Right lobe of liver (tissue), 6 donors: Measurements from ENCODE around the gene OPCML. TPM values are rescaled to one million over a fixed set of nuclear protein-coding genes. Genes with fewer than 3 reads are reported as not detected.

Source experiments
- ATAC-seq, 4 donors: fragments of 200-7000 bp; cut with Tn5 transposase; one replicate each; pipeline ENCODE4 v1.9.1; 2020; ENCODE audit warnings: mild to moderate bottlenecking in 4 of 4, moderate library complexity in 4 of 4
- DNase-seq, 3 donors: peaks; one replicate each; pipeline ENCODE4 v3.0.0-alpha.2; 2020
- H3K27ac ChIP-seq, 3 donors: fragments of 200-600 bp; one replicate each; pipeline ENCODE4 v1.8.0; 2022
- H3K27me3 ChIP-seq, 2 donors: fragments of 200-600 bp; one replicate each; pipeline ENCODE4 v1.8.0; 2022
- H3K36me3 ChIP-seq, 4 donors: fragments of 200-600 bp; sonication (generic) in 1 of 4; one replicate each; pipeline versions ENCODE4 v1.5.1 to v1.8.0; 2017 to 2022; ENCODE audit warnings: control low read depth in 1 of 4
- H3K4me1 ChIP-seq, 4 donors: fragments of 200-600 bp; sonication (generic) in 1 of 4; one replicate each; pipeline versions ENCODE4 v1.5.1 to v1.8.0; 2017 to 2022; ENCODE audit warnings: control low read depth in 1 of 4
- H3K4me3 ChIP-seq, 3 donors: fragments of 200-600 bp; one replicate each; pipeline ENCODE4 v1.8.0; 2022
- H3K9me3 ChIP-seq, 4 donors: fragments of 200-600 bp; sonication (generic) in 1 of 4; one replicate each; pipeline versions ENCODE4 v1.5.1 to v1.8.0; 2017 to 2022; ENCODE audit warnings: control low read depth in 1 of 4
- POLR2A ChIP-seq: fragments of 450-650 bp; IDR thresholded peaks from one replicate; pipeline ENCODE4 v1.6.1; 2017; ENCODE audit warnings: antibody characterized with exemption, mild to moderate bottlenecking
- WGBS: methylation state at CpG from one replicate; pipeline ENCODE4 v1.1.6; 2018; ENCODE audit warnings: low coverage, low lambda C conversion rate; ENCODE audit not compliant: insufficient coverage; ENCODE audit errors: missing lambda C conversion rate; 5-methylcytosine and 5-hydroxymethylcytosine counted together
- intact Hi-C, 2 donors: fragments of 100-400 bp; cut with DNase I; formaldehyde crosslinking; loops; one replicate each; pipeline versions ENCODE4 v1.11.2 to v1.14.1; 2022
- total RNA-seq, 6 experiments: library from RNA; depleted of rRNA in 2 of 6; stranded (reverse); fragments of >200 nt in 2 of 6; fragmentation: NEBNext Ultra II Directional in 3 of 6; extraction: Animal tissue kit (Norgen Biotek cat#: 25700) in 3 of 6; gene quantifications; one replicate each; pipeline versions ENCODE4 v1.1.0 to v1.2.4, GENCODE V29; 2016 to 2023
- TF ChIP-seq, protein P1 (sequence below), 4 donors: fragments of 200-600 bp in 3 of 4; fragments of 450-650 bp in 1 of 4; IDR thresholded peaks; one replicate each; pipeline versions ENCODE4 v1.5.1 to v1.8.0; 2016 to 2022; ENCODE audit warnings: antibody characterized with exemption in 4 of 4, mild to moderate bottlenecking in 2 of 4
- donor health status: DM: no; HTN: yes; CAD: no.
- donor health status: DM: no; HTN: no; CAD: no.
- donor health status: DM: no; HTN: no; CAD: no.
- donor health status: DM: no; HTN: yes; CAD: no.
- donor health status: DM: no; HTN: yes; CAD: no.

The OPCML gene
- total RNA-seq, 6 experiments from 2014 or later, result 0.11 TPM; not detected in 5

GRCh38 chr11:133386262-133386661 is 146.0 kb downstream of the OPCML start:
- no peak for DNase-seq
- Histone ChIP-seq H3K27me3 (no peaks in the 10 kb centered on the region), H3K36me3 (no peaks in the 10 kb centered on the region), H3K4me1 (no peaks in the 10 kb centered on the region), H3K27ac (no peak overlapping the region), H3K9me3 (no peaks in the 10 kb centered on the region), H3K4me3 (no peak overlapping the region)
- TF ChIP-seq, protein P1, sequence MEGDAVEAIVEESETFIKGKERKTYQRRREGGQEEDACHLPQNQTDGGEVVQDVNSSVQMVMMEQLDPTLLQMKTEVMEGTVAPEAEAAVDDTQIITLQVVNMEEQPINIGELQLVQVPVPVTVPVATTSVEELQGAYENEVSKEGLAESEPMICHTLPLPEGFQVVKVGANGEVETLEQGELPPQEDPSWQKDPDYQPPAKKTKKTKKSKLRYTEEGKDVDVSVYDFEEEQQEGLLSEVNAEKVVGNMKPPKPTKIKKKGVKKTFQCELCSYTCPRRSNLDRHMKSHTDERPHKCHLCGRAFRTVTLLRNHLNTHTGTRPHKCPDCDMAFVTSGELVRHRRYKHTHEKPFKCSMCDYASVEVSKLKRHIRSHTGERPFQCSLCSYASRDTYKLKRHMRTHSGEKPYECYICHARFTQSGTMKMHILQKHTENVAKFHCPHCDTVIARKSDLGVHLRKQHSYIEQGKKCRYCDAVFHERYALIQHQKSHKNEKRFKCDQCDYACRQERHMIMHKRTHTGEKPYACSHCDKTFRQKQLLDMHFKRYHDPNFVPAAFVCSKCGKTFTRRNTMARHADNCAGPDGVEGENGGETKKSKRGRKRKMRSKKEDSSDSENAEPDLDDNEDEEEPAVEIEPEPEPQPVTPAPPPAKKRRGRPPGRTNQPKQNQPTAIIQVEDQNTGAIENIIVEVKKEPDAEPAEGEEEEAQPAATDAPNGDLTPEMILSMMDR (IDR thresholded peaks at IDR 0.05), result no peak
- TF ChIP-seq POLR2A, result no peak
- ATAC-seq, result no peak
- 15% methylated on average over 4 of the region's 4 CpGs for WGBS
- intact Hi-C loops, result no loop called here

GRCh38 chr11:133385781-133386180 is 146.5 kb downstream of the OPCML start:
- Histone ChIP-seq H3K27me3 (no peaks in the 10 kb centered on the region), H3K4me1 (no peaks in the 10 kb centered on the region), H3K36me3 (no peaks in the 10 kb centered on the region), H3K27ac (no peak overlapping the region), H3K4me3 (no peak overlapping the region), H3K9me3 (no peaks in the 10 kb centered on the region)
- intact Hi-C loops, result no loop called here
- no peak for DNase-seq
- WGBS, result 51% methylated on average over 4 of the region's 4 CpGs
- TF ChIP-seq POLR2A, result no peak
- ATAC-seq, result no peak

DNA sequence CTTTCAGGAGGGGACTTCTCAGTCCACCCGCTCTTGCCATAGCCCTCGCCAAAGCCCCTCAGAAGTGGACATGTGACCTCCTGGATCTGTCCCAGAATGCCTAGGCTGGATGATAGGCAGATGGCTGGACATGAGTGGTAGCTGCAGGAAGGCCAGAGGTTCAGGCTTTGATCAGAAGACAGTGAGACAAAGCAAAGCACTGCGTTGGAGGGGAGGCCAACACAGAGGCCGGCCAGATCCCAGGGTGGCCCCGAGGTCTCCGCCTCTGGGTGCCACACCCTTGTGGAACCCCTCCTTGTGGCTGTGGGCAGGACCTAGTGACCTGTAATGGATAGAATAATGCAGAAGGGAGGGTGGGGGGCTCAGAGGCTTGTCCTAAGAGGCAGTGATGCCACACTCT is 147.6 kb downstream of the OPCML start:
- intact Hi-C loops, result no loop called here
- Histone ChIP-seq H3K36me3 (no peaks in the 10 kb centered on the region), H3K27me3 (no peaks in the 10 kb centered on the region), H3K4me1 (no peaks in the 10 kb centered on the region), H3K27ac (no peak overlapping the region), H3K9me3 (no peaks in the 10 kb centered on the region), H3K4me3 (no peak overlapping the region)
- DNase-seq (no peak), ATAC-seq (no peak)
- TF ChIP-seq POLR2A, result no peak
- TF ChIP-seq, protein P1 (IDR thresholded peaks at IDR 0.05), result no peak
- WGBS, result 50% methylated on average over 1 of the region's 6 CpGs

GRCh38 chr11:133383689-133384088 is 148.6 kb downstream of the OPCML start:
- no peak overlapping the region for H3K4me3 ChIP-seq
- intact Hi-C loops, result no loop called here
- H3K27ac ChIP-seq, result no peak overlapping the region
- no peaks in the 10 kb centered on the region for H3K27me3 ChIP-seq
- no peak for ATAC-seq
- no peak for DNase-seq
- H3K4me1 ChIP-seq, result no peaks in the 10 kb centered on the region
- 54% methylated on average over 4 of the region's 4 CpGs for WGBS
- H3K9me3 ChIP-seq, result no peaks in the 10 kb centered on the region
- no peaks in the 10 kb centered on the region for H3K36me3 ChIP-seq
- no peak for TF ChIP-seq POLR2A
- TF ChIP-seq, protein P1 (IDR thresholded peaks at IDR 0.05), result no peak

GRCh38 chr11:133383201-133383600 is 149.1 kb downstream of the OPCML start:
- H3K27ac ChIP-seq, result no peak overlapping the region
- no peak overlapping the region for H3K4me3 ChIP-seq
- DNase-seq (no peak), ATAC-seq (no peak)
- H3K27me3 ChIP-seq, result no peaks in the 10 kb centered on the region
- intact Hi-C loops, result no loop called here
- 34% methylated on average over 8 of the region's 8 CpGs for WGBS
- no peaks in the 10 kb centered on the region for H3K9me3 ChIP-seq
- H3K4me1 ChIP-seq, result no peaks in the 10 kb centered on the region
- TF ChIP-seq, protein P1 (IDR thresholded peaks at IDR 0.05), result no peak
- no peak for TF ChIP-seq POLR2A
- H3K36me3 ChIP-seq, result no peaks in the 10 kb centered on the region
